Measurements from ENCODE around the gene NUCB1. TPM values are rescaled to one million over a fixed set of nuclear protein-coding genes. Genes with fewer than 3 reads are reported as not detected.

NUCB1 gene
- total RNA-seq, 1 experiment from 2014 or later, result 142 TPM

DNA sequence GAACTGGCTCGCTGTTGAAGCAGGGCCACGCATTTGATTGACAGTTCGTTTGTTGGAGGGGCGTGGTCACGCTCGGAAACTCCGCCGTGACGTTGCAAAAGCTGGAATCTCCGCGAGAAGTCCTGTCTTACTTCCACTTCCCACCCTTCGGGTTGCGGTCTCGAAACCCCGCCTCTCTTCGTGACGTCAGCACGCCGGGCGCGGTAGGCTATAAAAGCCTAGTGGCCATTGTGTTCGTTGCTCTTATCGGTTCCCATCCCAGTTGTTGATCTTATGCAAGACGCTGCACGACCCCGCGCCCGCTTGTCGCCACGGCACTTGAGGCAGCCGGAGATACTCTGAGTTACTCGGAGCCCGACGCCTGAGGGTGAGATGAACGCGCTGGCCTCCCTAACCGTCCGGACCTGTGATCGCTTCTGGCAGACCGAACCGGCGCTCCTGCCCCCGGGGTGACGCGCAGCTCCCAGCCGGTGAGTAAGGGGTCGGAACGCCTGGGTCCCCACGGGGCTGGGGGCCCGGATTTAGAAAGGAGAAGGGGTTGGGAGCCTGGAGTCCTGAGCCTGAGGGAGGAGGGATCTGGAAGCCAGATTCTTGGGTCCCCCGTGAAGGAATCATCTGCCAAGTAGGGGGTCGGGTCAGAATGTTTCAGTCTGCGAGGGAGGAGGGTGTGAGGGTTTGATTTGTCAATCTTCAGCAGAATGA, 27.8 kb upstream of the NUCB1 start, which contains the start of gene PPP1R15A:
TSS of gene PPP1R15A (plus strand) at position 240 of the 702 bp plus-strand sequence. CDS start 813 bp downstream, outside the sequence.
- ChIA-PET POLR2A (interaction anchor here (0.5 to 2.1 kb wide), 27 partner anchors 8 to 255 kb away, joined by 3 to 16 read pairs (median 4); partner anchors contain the start of genes BAX, BCAT2, CA11 and DHDH), CTCF (interaction anchor here (0.6 to 1.2 kb wide), 7 partner anchors 8 to 90 kb away, joined by 3 to 10 read pairs (median 5); no protein-coding TSS in a partner anchor)
- TF ChIP-seq CTCF (IDR thresholded peaks at IDR 0.05; ENCODE audit: insufficient read depth in 1 of 2, low read depth in 1 of 2, low read length in 1 of 2, severe bottlenecking in 1 of 2, unreplicated experiment in 1 of 2), result no peak
- peaks cover 20% of the 10 kb centered on the region for H3K36me3 ChIP-seq (ENCODE audit: control insufficient read depth, insufficient read depth, low read length)
- Mint-ChIP-seq H3K4me3 (ENCODE audit: unreplicated experiment) (peak within 1 kb of the TSS; percentile 99), H3K27ac (ENCODE audit: unreplicated experiment) (peak within 1 kb of the TSS; percentile 100), H3K36me3 (ENCODE audit: insufficient read depth, unreplicated experiment) (peaks cover 56% of the 10 kb centered on the region), H3K4me1 (ENCODE audit: low read depth, unreplicated experiment) (peaks cover 49% of the 10 kb centered on the region), H3K27me3 (ENCODE audit: insufficient read depth, unreplicated experiment) (peaks cover 3% of the 10 kb centered on the region), H3K9me3 (ENCODE audit: unreplicated experiment) (no peaks in the 10 kb centered on the region)
- H3K27me3 ChIP-seq (replicated peaks; ENCODE audit: control insufficient read depth, insufficient read depth, low read length), result no peaks in the 10 kb centered on the region
- intact Hi-C loops (cut with micrococcal nuclease; ENCODE audit: unreplicated experiment), result loop anchor here (2.0 kb wide), 2 partner anchors 20 to 60 kb away; partner anchors contain the start of gene DHDH
- H3K4me1 ChIP-seq, result peaks cover 56% of the 10 kb centered on the region
- H3K4me3 ChIP-seq (ENCODE audit: low read depth, low read length), result peak within 1 kb of the TSS; percentile 99
- BruUV-seq (replicated peaks), result TSS peak; percentile 59
- peak; percentile 99 for DNase-seq
- no peaks in the 10 kb centered on the region for H3K9me3 ChIP-seq

- H3K4me3 ChIP-seq (ENCODE audit: low read depth, low read length), result peak overlapping the region; percentile 99
- Mint-ChIP-seq H3K9me3 (ENCODE audit: unreplicated experiment) (no peaks in the 10 kb centered on the region), H3K27me3 (ENCODE audit: insufficient read depth, unreplicated experiment) (peaks cover 3% of the 10 kb centered on the region), H3K27ac (ENCODE audit: unreplicated experiment) (peak overlapping the region; percentile 100), H3K4me3 (ENCODE audit: unreplicated experiment) (peak overlapping the region; percentile 99), H3K36me3 (ENCODE audit: insufficient read depth, unreplicated experiment) (peaks cover 62% of the 10 kb centered on the region), H3K4me1 (ENCODE audit: low read depth, unreplicated experiment) (peaks cover 43% of the 10 kb centered on the region)
- no peak for TF ChIP-seq CTCF (IDR thresholded peaks at IDR 0.05; ENCODE audit: insufficient read depth in 1 of 2, low read depth in 1 of 2, low read length in 1 of 2, severe bottlenecking in 1 of 2, unreplicated experiment in 1 of 2)
- peaks cover 21% of the 10 kb centered on the region for H3K36me3 ChIP-seq (ENCODE audit: control insufficient read depth, insufficient read depth, low read length)
- ChIA-PET CTCF (interaction anchor here (0.6 to 1.2 kb wide), 2 partner anchors 29 to 89 kb away, joined by 3 to 5 read pairs; no protein-coding TSS in a partner anchor), POLR2A (interaction anchor here (1.4 to 2.1 kb wide), 6 partner anchors 27 to 120 kb away, joined by 5 to 16 read pairs (median 10); partner anchors contain the start of genes DHDH, GYS1, NUCB1 and RUVBL2)
- H3K9me3 ChIP-seq, result no peaks in the 10 kb centered on the region
- DNase-seq, result peak; percentile 91 to 94
- no peaks in the 10 kb centered on the region for H3K27me3 ChIP-seq (replicated peaks; ENCODE audit: control insufficient read depth, insufficient read depth, low read length)
- BruUV-seq (replicated peaks), result no TSS peak
- peaks cover 56% of the 10 kb centered on the region for H3K4me1 ChIP-seq
- intact Hi-C loops (cut with micrococcal nuclease; ENCODE audit: unreplicated experiment), result loop anchor here (1.0 to 2.0 kb wide), 4 partner anchors 20 to 90 kb away; partner anchors contain the start of genes DHDH and NUCB1
These were observed 27.1 kb upstream of the NUCB1 start for GRCh38 chr19:48872884-48873475.
